Sigmoid colon (tissue), 3 donors: ENCODE data around the gene PTCRA.

Source experiments
- POLR2A ChIP-seq, 2 donors: fragments of 450-650 bp; IDR thresholded peaks; one replicate each; pipeline ENCODE4 v1.6.1; 2016; ENCODE audit warnings: antibody characterized with exemption in 2 of 2, mild to moderate bottlenecking in 2 of 2, moderate library complexity in 2 of 2
- TF ChIP-seq, protein P1 (sequence below), 4 experiments: fragments of 450-650 bp in 3 of 4; fragments of 200-600 bp in 1 of 4; IDR thresholded peaks; one replicate each; pipeline ENCODE4 v1.5.1; 2016 to 2019; ENCODE audit warnings: antibody characterized with exemption in 4 of 4, mild to moderate bottlenecking in 3 of 4, moderate library complexity in 2 of 4

DNA sequence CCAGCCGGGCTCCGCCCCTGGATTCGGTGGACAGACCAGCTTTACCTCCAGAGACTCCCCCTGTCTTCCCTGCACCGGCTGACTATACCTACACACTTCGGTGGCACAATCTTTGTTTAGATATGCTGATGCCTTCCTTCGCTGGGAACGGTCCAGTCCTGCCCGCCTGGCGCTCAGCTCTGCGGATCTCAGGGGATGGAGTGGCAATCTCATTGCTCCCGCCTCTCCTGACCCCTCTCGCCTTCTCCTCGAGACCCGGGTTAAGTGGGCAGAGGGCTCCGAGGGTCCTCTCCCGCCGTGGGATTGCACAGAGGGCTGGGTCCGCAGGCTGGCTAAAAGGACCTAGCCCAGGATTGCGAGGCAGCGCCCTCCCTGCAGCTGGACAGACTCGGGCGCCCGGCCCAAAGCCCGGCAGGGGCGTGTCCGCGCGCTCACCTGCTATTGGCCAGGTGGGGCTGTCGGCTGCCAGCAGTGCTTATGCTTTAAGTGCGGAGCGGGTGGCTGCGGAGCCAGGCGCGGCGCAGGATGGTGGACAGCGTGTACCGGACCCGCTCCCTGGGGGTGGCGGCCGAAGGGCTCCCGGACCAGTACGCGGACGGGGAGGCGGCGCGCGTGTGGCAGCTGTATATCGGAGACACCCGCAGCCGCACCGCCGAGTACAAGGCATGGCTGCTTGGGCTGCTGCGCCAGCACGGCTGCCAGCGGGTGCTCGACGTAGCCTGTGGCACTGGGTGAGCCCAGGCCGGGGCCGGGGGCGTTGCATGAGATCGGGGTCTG is 44.6 kb downstream of the PTCRA start, which contains the start of gene GNMT:
- TF ChIP-seq, protein P1, sequence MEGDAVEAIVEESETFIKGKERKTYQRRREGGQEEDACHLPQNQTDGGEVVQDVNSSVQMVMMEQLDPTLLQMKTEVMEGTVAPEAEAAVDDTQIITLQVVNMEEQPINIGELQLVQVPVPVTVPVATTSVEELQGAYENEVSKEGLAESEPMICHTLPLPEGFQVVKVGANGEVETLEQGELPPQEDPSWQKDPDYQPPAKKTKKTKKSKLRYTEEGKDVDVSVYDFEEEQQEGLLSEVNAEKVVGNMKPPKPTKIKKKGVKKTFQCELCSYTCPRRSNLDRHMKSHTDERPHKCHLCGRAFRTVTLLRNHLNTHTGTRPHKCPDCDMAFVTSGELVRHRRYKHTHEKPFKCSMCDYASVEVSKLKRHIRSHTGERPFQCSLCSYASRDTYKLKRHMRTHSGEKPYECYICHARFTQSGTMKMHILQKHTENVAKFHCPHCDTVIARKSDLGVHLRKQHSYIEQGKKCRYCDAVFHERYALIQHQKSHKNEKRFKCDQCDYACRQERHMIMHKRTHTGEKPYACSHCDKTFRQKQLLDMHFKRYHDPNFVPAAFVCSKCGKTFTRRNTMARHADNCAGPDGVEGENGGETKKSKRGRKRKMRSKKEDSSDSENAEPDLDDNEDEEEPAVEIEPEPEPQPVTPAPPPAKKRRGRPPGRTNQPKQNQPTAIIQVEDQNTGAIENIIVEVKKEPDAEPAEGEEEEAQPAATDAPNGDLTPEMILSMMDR (IDR thresholded peaks at IDR 0.05) = no peak
- no peak for TF ChIP-seq POLR2A (IDR thresholded peaks at IDR 0.05)
